Esophagus muscularis mucosa (tissue), 4 donors: ENCODE results near the gene WIF1. TPM values are rescaled to one million over a fixed set of nuclear protein-coding genes. Genes with fewer than 3 reads are reported as not detected.

Source experiments
- DNase-seq: peaks from one replicate; pipeline ENCODE4 v3.0.0-alpha.2; 2017; ENCODE audit errors: extremely low spot score
- H3K27ac ChIP-seq, 4 donors: fragments of 200-600 bp; sonication (generic); replicated peaks in 1 of 4; 1 replicate in 3 of 4; 2 replicates in 1 of 4; pipeline ENCODE4 v1.5.1; 2016 to 2019; ENCODE audit warnings: mild to moderate bottlenecking in 1 of 4
- H3K27me3 ChIP-seq, 4 donors: fragments of 200-600 bp; sonication (generic); one replicate each; pipeline versions ENCODE4 v1.5.1 to v1.6.0; 2016 to 2019
- H3K36me3 ChIP-seq, 4 donors: fragments of 200-600 bp; sonication (generic); one replicate each; pipeline ENCODE4 v1.5.1; 2016 to 2019
- H3K4me1 ChIP-seq, 4 donors: fragments of 200-600 bp; sonication (generic); one replicate each; pipeline ENCODE4 v1.5.1; 2016 to 2019
- H3K4me3 ChIP-seq, 4 donors: fragments of 200-600 bp; sonication (generic); 1 replicate in 2 of 4; 2 replicates in 2 of 4; pipeline ENCODE4 v1.5.1; 2016 to 2019; ENCODE audit warnings: mild to moderate bottlenecking in 4 of 4, moderate library complexity in 1 of 4
- H3K9me3 ChIP-seq, 4 donors: fragments of 200-600 bp; sonication (generic); 1 replicate in 3 of 4; 2 replicates in 1 of 4; pipeline ENCODE4 v1.5.1; 2016 to 2019
- CTCF ChIP-seq, 3 experiments: fragments of 200-600 bp in 2 of 3; fragments of 450-650 bp in 1 of 3; sonication (generic) in 2 of 3; IDR thresholded peaks; one replicate each; pipeline ENCODE4 v1.5.1; 2017 to 2019; ENCODE audit warnings: antibody characterized with exemption in 3 of 3, mild to moderate bottlenecking in 2 of 3, moderate library complexity in 1 of 3
- EP300 ChIP-seq: sonication (generic); formaldehyde crosslinking; IDR thresholded peaks from one replicate; pipeline ENCODE4 v1.6.1; 2017; ENCODE audit warnings: antibody characterized with exemption
- POLR2A ChIP-seq: fragments of 450-650 bp; IDR thresholded peaks from one replicate; pipeline ENCODE4 v1.6.1; 2017; ENCODE audit warnings: antibody characterized with exemption, moderate library complexity, mild to moderate bottlenecking, low read depth
- POLR2AphosphoS5 ChIP-seq, 2 donors: sonication (generic); formaldehyde crosslinking; IDR thresholded peaks; one replicate each; pipeline ENCODE4 v1.6.1; 2017; ENCODE audit warnings: antibody characterized with exemption in 2 of 2
- WGBS: methylation state at CpG from one replicate; pipeline ENCODE4 v1.1.5; 2018; 5-methylcytosine and 5-hydroxymethylcytosine counted together
- intact Hi-C: fragments of 100-400 bp; cut with DNase I; formaldehyde crosslinking; loops from one replicate; pipeline ENCODE4 v1.15.1; 2023
- total RNA-seq, 4 donors: library from RNA; depleted of rRNA; stranded (reverse); fragments of >200 nt; gene quantifications; one replicate each; pipeline versions ENCODE4 v1.1.0 to v1.2.1, GENCODE V29; 2016

WIF1 gene
- total RNA-seq, 4 donors from 2014 or later: 0.11 to 1.2 TPM; not detected in 2

- intact Hi-C loops: no loop called here
- Histone ChIP-seq H3K4me3 (no peak overlapping the region), H3K4me1 (no peaks in the 10 kb centered on the region), H3K36me3 (no peaks in the 10 kb centered on the region), H3K27me3 (no peaks in the 10 kb centered on the region), H3K27ac (no peak overlapping the region), H3K9me3 (peaks cover 0 to 14% (median 7%) of the 10 kb centered on the region in 4 donors)
- TF ChIP-seq EP300 (no peak), CTCF (IDR thresholded peaks at IDR 0.05) (no peak), POLR2AphosphoS5 (IDR thresholded peaks at IDR 0.05) (no peak), POLR2A (no peak)
- 60% methylated on average over 1 of the region's 2 CpGs for WGBS
- no peak for DNase-seq
Observed at GRCh38 chr12:65039301-65039700, 81.8 kb downstream of the WIF1 start.

GRCh38 chr12:65025136-65025535 is 96.0 kb downstream of the WIF1 start:
- intact Hi-C loops: no loop called here
- H3K4me3 ChIP-seq: no peak overlapping the region
- H3K9me3 ChIP-seq: peaks cover 0 to 10% (median 2%) of the 10 kb centered on the region in 4 donors
- H3K4me1 ChIP-seq: no peaks in the 10 kb centered on the region
- no peak overlapping the region for H3K27ac ChIP-seq
- no peaks in the 10 kb centered on the region for H3K36me3 ChIP-seq
- peaks cover 0 to 4% (median 0%) of the 10 kb centered on the region in 4 donors for H3K27me3 ChIP-seq
- WGBS: 39% methylated on average over 2 of the region's 2 CpGs
- no peak for DNase-seq
- TF ChIP-seq POLR2A (no peak), EP300 (no peak), POLR2AphosphoS5 (IDR thresholded peaks at IDR 0.05) (no peak), CTCF (IDR thresholded peaks at IDR 0.05) (no peak)

- peaks cover 0 to 4% (median 0%) of the 10 kb centered on the region in 4 donors for H3K27me3 ChIP-seq
- H3K36me3 ChIP-seq: no peaks in the 10 kb centered on the region
- intact Hi-C loops: no loop called here
- peaks cover 0 to 10% (median 2%) of the 10 kb centered on the region in 4 donors for H3K9me3 ChIP-seq
- TF ChIP-seq POLR2A: no peak
- no peak for TF ChIP-seq CTCF (IDR thresholded peaks at IDR 0.05)
- no peak for TF ChIP-seq POLR2AphosphoS5 (IDR thresholded peaks at IDR 0.05)
- TF ChIP-seq EP300: no peak
- H3K27ac ChIP-seq: no peak overlapping the region
- 65% methylated on average over 2 of the region's 2 CpGs for WGBS
- H3K4me3 ChIP-seq: no peak overlapping the region
- DNase-seq: no peak
- H3K4me1 ChIP-seq: no peaks in the 10 kb centered on the region
Observed at GRCh38 chr12:65023485-65023884, 97.6 kb downstream of the WIF1 start.

- H3K27ac ChIP-seq: no peak overlapping the region
- TF ChIP-seq POLR2AphosphoS5 (IDR thresholded peaks at IDR 0.05): no peak
- no peak for TF ChIP-seq POLR2A
- 42% methylated on average over 1 of the region's 1 CpG for WGBS
- no peak for DNase-seq
- peaks cover 0 to 10% (median 2%) of the 10 kb centered on the region in 4 donors for H3K9me3 ChIP-seq
- intact Hi-C loops: no loop called here
- H3K27me3 ChIP-seq: peaks cover 0 to 4% (median 0%) of the 10 kb centered on the region in 4 donors
- no peaks in the 10 kb centered on the region for H3K36me3 ChIP-seq
- no peak overlapping the region for H3K4me3 ChIP-seq
- no peaks in the 10 kb centered on the region for H3K4me1 ChIP-seq
Observed at GRCh38 chr12:65022960-65023359, 98.1 kb downstream of the WIF1 start.

- 91% methylated on average over 3 of the region's 3 CpGs for WGBS
- H3K27ac ChIP-seq: no peak overlapping the region
- no peaks in the 10 kb centered on the region for H3K36me3 ChIP-seq
- H3K4me3 ChIP-seq: no peak overlapping the region
- no peaks in the 10 kb centered on the region for H3K4me1 ChIP-seq
- H3K27me3 ChIP-seq: peaks cover 0 to 4% (median 0%) of the 10 kb centered on the region in 4 donors
- DNase-seq: no peak
- TF ChIP-seq POLR2AphosphoS5 (IDR thresholded peaks at IDR 0.05) (no peak), POLR2A (no peak), CTCF (IDR thresholded peaks at IDR 0.05) (no peak), EP300 (no peak)
- H3K9me3 ChIP-seq: peaks cover 0 to 10% (median 2%) of the 10 kb centered on the region in 4 donors
- intact Hi-C loops: no loop called here
Observed at GRCh38 chr12:65022421-65022820, 98.7 kb downstream of the WIF1 start.
